Measurements from ENCODE around the gene SLC7A5.

The SLC7A5 gene

GRCh38 chr16:87850009-87851006, 19.0 kb downstream of the SLC7A5 start (continued):
- no peak for TF ChIP-seq INSM2 (tag by site-specific recombination; IDR thresholded peaks at IDR 0.05)
- no peak for TF ChIP-seq ZNF544 (tag by site-specific recombination; IDR thresholded peaks at IDR 0.05)
- TF ChIP-seq KLF1 (tag by site-specific recombination; IDR thresholded peaks at IDR 0.05), result peak; percentile 53; the same call in 1 of the 2 replicates
- no peak for TF ChIP-seq ZNF211 (tag by site-specific recombination; IDR thresholded peaks at IDR 0.05; ENCODE audit: low read depth)
- no peak for TF ChIP-seq ZNF280D (tag by site-specific recombination; IDR thresholded peaks at IDR 0.05)
- TF ChIP-seq ZNF350 (tag by site-specific recombination; IDR thresholded peaks at IDR 0.05), result no peak
- no peak for TF ChIP-seq ZNF157 (tag by site-specific recombination; IDR thresholded peaks at IDR 0.05)
- TF ChIP-seq PATZ1 (tag by site-specific recombination; IDR thresholded peaks at IDR 0.05), result peak; percentile 63; the same call in 1 of the 2 replicates
- TF ChIP-seq ZNF501 (tag by site-specific recombination; IDR thresholded peaks at IDR 0.05), result no peak; the same call in 1 of the 2 replicates
- no peak for TF ChIP-seq HOXA7 (CRISPR knock-in tag; IDR thresholded peaks at IDR 0.05; ENCODE audit: borderline replicate concordance)
- TF ChIP-seq ZFP3 (tag by site-specific recombination; IDR thresholded peaks at IDR 0.05; ENCODE audit: low read depth), result no peak
- peak; percentile 71 for TF ChIP-seq FEZF1 (tag by site-specific recombination; IDR thresholded peaks at IDR 0.05)
- TF ChIP-seq ZNF112 (tag by site-specific recombination; IDR thresholded peaks at IDR 0.05), result no peak
- no peak for TF ChIP-seq YY2 (tag by site-specific recombination; IDR thresholded peaks at IDR 0.05)
- no peak for TF ChIP-seq ZNF146 (tag by site-specific recombination; IDR thresholded peaks at IDR 0.05)
- TF ChIP-seq ATF2 (tag by site-specific recombination; IDR thresholded peaks at IDR 0.05; ENCODE audit: low read depth), result no peak
- peak; percentile 65; the same call in 1 of the 2 replicates for TF ChIP-seq ZNF768 (tag by site-specific recombination; IDR thresholded peaks at IDR 0.05)
- TF ChIP-seq ZBTB10 (tag by site-specific recombination; IDR thresholded peaks at IDR 0.05), result no peak
- no peak for TF ChIP-seq ZNF449 (tag by site-specific recombination; IDR thresholded peaks at IDR 0.05)
- no peak for TF ChIP-seq ZNF24 (tag by site-specific recombination; IDR thresholded peaks at IDR 0.05)
- no peak for TF ChIP-seq ZNF426 (tag by site-specific recombination; IDR thresholded peaks at IDR 0.05)
- peak; percentile 77 for TF ChIP-seq KLF16 (tag by site-specific recombination; IDR thresholded peaks at IDR 0.05)
- no peak for TF ChIP-seq ZNF311 (tag by site-specific recombination; IDR thresholded peaks at IDR 0.05; ENCODE audit: borderline replicate concordance)
